GM12878 (cell line): ENCODE measurements around the gene SETBP1. TPM values are rescaled to one million over a fixed set of nuclear protein-coding genes. Genes with fewer than 3 reads are reported as not detected.

ENCODE experiments used
- ATAC-seq: fragments of 200-7000 bp; cut with Tn5 transposase; 3 replicates; pipeline ENCODE4 v1.9.1; 2020; ENCODE audit warnings: mild to moderate bottlenecking, moderate library complexity
- BruUV-seq: library from RNA; stranded (reverse); fragments of 400-500 nt; replicated peaks from 2 replicates; lab custom pipeline; 2021; lab: Mats Ljungman, UMichigan
- CTCF ChIA-PET: fragments of 300-600 bp; sonication (Branson Sonifier 250); formaldehyde crosslinking; extraction: SDS; loops from one replicate; lab custom pipeline; 2021; ENCODE audit warnings: inconsistent platforms; lab: Yijun Ruan, JAX
- POLR2A ChIA-PET: fragments of 350-600 bp; formaldehyde crosslinking; extraction: SDS; loops from one replicate; lab custom pipeline; 2021; ENCODE audit warnings: inconsistent platforms; lab: Charles Lee
- RAD21 ChIA-PET: fragments of 300-600 bp; sonication (Branson Sonifier 250); formaldehyde crosslinking; loops from one replicate; lab custom pipeline; 2023; ENCODE audit warnings: antibody characterized with exemption; ENCODE audit not compliant: unreplicated experiment; lab: Charles Lee
- SMC1A ChIA-PET: fragments of 300-600 bp; sonication (Branson Sonifier 250); formaldehyde crosslinking; loops from one replicate; lab custom pipeline; 2023; ENCODE audit not compliant: unreplicated experiment, uncharacterized antibody; lab: Charles Lee
- DNase-seq: peaks from one replicate; pipeline ENCODE4 v3.0.0-alpha.2; 2011; ENCODE audit warnings: low read depth, low spot score
- FAIRE-seq: peaks from 3 replicates; lab custom pipeline; 2011; peaks lifted over from hg19 to GRCh38; lab: Jason Lieb, UNC
- H2AFZ ChIP-seq: 2 replicates; pipeline ENCODE4 v1.6.0; 2011; ENCODE audit warnings: low read depth, low read length, control low read depth; ENCODE audit not compliant: control insufficient read depth
- H3K27ac ChIP-seq: 2 replicates; pipeline ENCODE4 v1.5.1; 2011; ENCODE audit warnings: control low read depth; ENCODE audit not compliant: control insufficient read depth, insufficient read depth
- H3K27me3 ChIP-seq, 2 experiments: replicated peaks in 1 of 2; 2 replicates each; pipeline versions ENCODE4 v1.6.0 to v1.6.1; 2011; ENCODE audit warnings: low read length in 1 of 2; ENCODE audit not compliant: control insufficient read depth in 2 of 2, insufficient read depth in 2 of 2
- H3K36me3 ChIP-seq, 2 experiments: 2 replicates each; pipeline ENCODE4 v1.5.1; 2011; ENCODE audit warnings: low read length in 1 of 2; ENCODE audit not compliant: control insufficient read depth in 2 of 2, insufficient read depth in 2 of 2
- H3K4me1 ChIP-seq: 2 replicates; pipeline ENCODE4 v1.6.1; 2011; ENCODE audit warnings: mild to moderate bottlenecking, low read length, moderate library complexity, mixed read lengths; ENCODE audit not compliant: control insufficient read depth, insufficient read depth
- H3K4me2 ChIP-seq: 2 replicates; pipeline ENCODE4 v1.6.0; 2011; ENCODE audit warnings: control low read depth; ENCODE audit not compliant: control insufficient read depth, insufficient read depth
- H3K4me3 ChIP-seq: fragments of 200-600 bp; sonication (generic); 2 replicates; pipeline ENCODE4 v1.5.1; 2016
- H3K79me2 ChIP-seq: 2 replicates; pipeline ENCODE4 v1.6.0; 2011; ENCODE audit warnings: low read length; ENCODE audit not compliant: control insufficient read depth, insufficient read depth
- H3K9ac ChIP-seq: 2 replicates; pipeline ENCODE4 v1.8.0; 2011; ENCODE audit warnings: low read length, control low read depth, mixed read lengths; ENCODE audit not compliant: control insufficient read depth, insufficient read depth
- H3K9me3 ChIP-seq: replicated peaks from 3 replicates; pipeline ENCODE4 v1.5.1; 2011; ENCODE audit warnings: mild to moderate bottlenecking, low read length; ENCODE audit not compliant: control insufficient read depth, insufficient read depth
- H4K20me1 ChIP-seq: 2 replicates; pipeline ENCODE4 v1.6.0; 2011; ENCODE audit not compliant: control insufficient read depth, insufficient read depth
- ESRRA ChIP-seq: IDR thresholded peaks from 2 replicates; pipeline ENCODE4 v1.6.1; 2012; ENCODE audit warnings: mild to moderate bottlenecking, low read length, improper control_type of control experiment
- IKZF2 ChIP-seq, 2 experiments: fragments of 450-650 bp; IDR thresholded peaks; 2 replicates each; pipeline ENCODE4 v1.6.1; 2017; ENCODE audit warnings: mild to moderate bottlenecking in 2 of 2, moderate library complexity in 2 of 2
- PAX8 ChIP-seq: fragments of 450-650 bp; IDR thresholded peaks from 2 replicates; pipeline ENCODE4 v1.6.1; 2017; ENCODE audit warnings: mild to moderate bottlenecking, moderate library complexity
- RCOR1 ChIP-seq: conservative IDR thresholded peaks from 2 replicates; pipeline ENCODE4 v1.6.1; 2012; ENCODE audit warnings: low read depth, low read length, improper control_type of control experiment
- SIX5 ChIP-seq: IDR thresholded peaks from 2 replicates; pipeline ENCODE4 v1.6.1; 2011; ENCODE audit warnings: mild to moderate bottlenecking, low read depth, low read length, moderate library complexity; ENCODE audit not compliant: severe bottlenecking
- SREBF1 ChIP-seq: IDR thresholded peaks from 2 replicates; pipeline ENCODE4 v1.6.1; 2012; ENCODE audit warnings: mild to moderate bottlenecking, low read length
- ZZZ3 ChIP-seq: IDR thresholded peaks from 2 replicates; pipeline ENCODE4 v1.6.1; 2011; ENCODE audit warnings: low read depth; ENCODE audit not compliant: control insufficient read depth, insufficient read length
- WGBS: methylation state at CpG from one replicate; pipeline ENCODE4 v1.1.6; 2016; ENCODE audit warnings: low lambda C conversion rate; ENCODE audit not compliant: insufficient replicate concordance, insufficient coverage; ENCODE audit errors: missing lambda C conversion rate; 5-methylcytosine and 5-hydroxymethylcytosine counted together
- in situ Hi-C: fragments of 300-500 bp; cut with MboI; formaldehyde crosslinking; loops from 9 replicates; pipeline ENCODE4 v1.14.3; 2018; ENCODE audit warnings: mixed read lengths
- intact Hi-C: fragments of 100-400 bp; cut with micrococcal nuclease; formaldehyde crosslinking; loops from one replicate; pipeline ENCODE4 v1.14.2; 2022; ENCODE audit not compliant: unreplicated experiment
- polyA plus RNA-seq, 11 experiments: library from polyadenylated mRNA; depleted of rRNA in 4 of 11; unstranded in 6 of 11; stranded (reverse) in 5 of 11; fragments of >200 nt; fragmentation: Nextera tagmentation in 4 of 11; fragmentation: Illumina TruSeq in 1 of 11; extraction: Ambion mirVana in 4 of 11; extraction: Trizol in 1 of 11; gene quantifications; 1 replicate in 1 of 11; 2 replicates in 10 of 11; pipeline versions ENCODE4 v1.2.1 to v1.2.3, GENCODE V29; 2011 to 2016; ENCODE audit warnings: inconsistent platforms in 2 of 11, missing spikeins in 2 of 11, low read depth in 1 of 11
- total RNA-seq, 4 experiments: library from RNA; depleted of rRNA in 3 of 4; stranded (reverse); fragments of >200 nt in 3 of 4; fragmentation: Illumina TruSeq in 1 of 4; extraction: Trizol in 1 of 4; gene quantifications; 2 replicates each; pipeline versions ENCODE4 v1.2.1 to v1.2.3, GENCODE V29; 2013 to 2021
- TF ChIP-seq, protein P1 (sequence below): fragments of 450-650 bp; IDR thresholded peaks from 2 replicates; pipeline ENCODE4 v1.6.1; 2017; ENCODE audit warnings: mild to moderate bottlenecking, moderate library complexity
- TF ChIP-seq, protein P2 (sequence below): fragments of 450-650 bp; formaldehyde crosslinking; IDR thresholded peaks from 2 replicates; pipeline ENCODE4 v1.5.0; 2022; ENCODE audit warnings: mild to moderate bottlenecking, missing genetic modification characterization
- TF ChIP-seq, protein P3 (sequence below): fragments of 450-650 bp; IDR thresholded peaks from 2 replicates; pipeline ENCODE4 v1.6.1; 2017; ENCODE audit warnings: mild to moderate bottlenecking
- TF ChIP-seq, protein P4 (sequence below): IDR thresholded peaks from 2 replicates; pipeline ENCODE4 v1.6.1; 2011; ENCODE audit warnings: borderline replicate concordance, low read depth, mild to moderate bottlenecking, moderate library complexity, low read length; ENCODE audit not compliant: insufficient read depth, poor library complexity, severe bottlenecking

Gene SETBP1
- total and polyA plus RNA-seq, 10 of the 15 experiments (the other 5 are each of a cell fraction or from before 2014, with no cell fraction given), result 0.99 to 29.7 (median 8.3) TPM

DNA sequence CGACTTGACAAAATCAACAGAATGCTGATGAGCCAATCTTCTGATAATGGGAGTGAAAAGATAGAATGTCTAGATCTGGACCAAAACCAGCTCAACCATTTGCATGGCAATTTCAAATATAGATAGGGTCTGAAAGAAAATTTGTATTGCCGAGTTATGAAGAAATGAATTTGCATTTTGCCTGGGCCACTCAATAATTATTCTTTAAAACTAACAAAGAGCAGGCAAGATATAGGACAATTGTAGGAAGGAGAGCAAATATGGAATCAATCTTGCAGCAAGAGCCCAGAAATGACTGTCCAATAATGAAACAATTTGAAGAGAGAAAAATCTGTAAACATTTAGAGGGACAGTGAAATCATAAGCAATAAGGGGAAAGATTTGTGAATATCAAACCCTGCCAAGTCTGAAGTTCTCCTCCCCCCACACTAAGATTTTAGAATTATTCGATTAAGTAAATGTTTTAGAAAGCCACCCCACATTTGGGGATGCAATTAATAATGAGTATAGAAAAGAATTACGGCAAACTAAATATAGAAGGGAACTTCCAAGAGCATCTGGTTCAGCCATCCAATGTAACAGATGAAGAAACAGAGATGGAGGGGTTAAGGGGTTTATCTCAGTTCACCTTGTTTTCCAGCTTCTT lies 377.4 kb downstream of the SETBP1 start:
- BruUV-seq, result no TSS peak
- Histone ChIP-seq H3K36me3 (no peaks in the 10 kb centered on the region), H3K4me3 (no peak overlapping the region), H3K9me3 (no peaks in the 10 kb centered on the region; the same call in 2 of the 3 replicates), H3K79me2 (no peaks in the 10 kb centered on the region), H4K20me1 (no peaks in the 10 kb centered on the region), H3K27ac (no peak overlapping the region), H2AFZ (no peak overlapping the region), H3K9ac (no peak overlapping the region), H3K27me3 (no peaks in the 10 kb centered on the region), H3K4me2 (no peak overlapping the region), H3K4me1 (no peaks in the 10 kb centered on the region)
- in situ Hi-C loops, result no loop called here
- intact Hi-C loops, result no loop called here
- ChIA-PET POLR2A (no interaction called here), SMC1A (interaction anchor here (1.4 kb wide), 1 partner anchor 8 kb away, joined by 6 read pairs; no protein-coding TSS in a partner anchor), RAD21 (no interaction called here), CTCF (interaction anchor here (0.6 kb wide), 1 partner anchor 540 kb away, joined by 3 read pairs; no protein-coding TSS in a partner anchor)
- WGBS, result 58% methylated on average over 4 of the region's 4 CpGs
- no peak for ATAC-seq
- FAIRE-seq, result no peak
- TF ChIP-seq ESRRA (no peak), ZZZ3 (no peak), IKZF2 (IDR thresholded peaks at IDR 0.05) (no peak), RCOR1 (no peak), PAX8 (no peak), SREBF1 (no peak), SIX5 (no peak)
- TF ChIP-seq, protein P1, sequence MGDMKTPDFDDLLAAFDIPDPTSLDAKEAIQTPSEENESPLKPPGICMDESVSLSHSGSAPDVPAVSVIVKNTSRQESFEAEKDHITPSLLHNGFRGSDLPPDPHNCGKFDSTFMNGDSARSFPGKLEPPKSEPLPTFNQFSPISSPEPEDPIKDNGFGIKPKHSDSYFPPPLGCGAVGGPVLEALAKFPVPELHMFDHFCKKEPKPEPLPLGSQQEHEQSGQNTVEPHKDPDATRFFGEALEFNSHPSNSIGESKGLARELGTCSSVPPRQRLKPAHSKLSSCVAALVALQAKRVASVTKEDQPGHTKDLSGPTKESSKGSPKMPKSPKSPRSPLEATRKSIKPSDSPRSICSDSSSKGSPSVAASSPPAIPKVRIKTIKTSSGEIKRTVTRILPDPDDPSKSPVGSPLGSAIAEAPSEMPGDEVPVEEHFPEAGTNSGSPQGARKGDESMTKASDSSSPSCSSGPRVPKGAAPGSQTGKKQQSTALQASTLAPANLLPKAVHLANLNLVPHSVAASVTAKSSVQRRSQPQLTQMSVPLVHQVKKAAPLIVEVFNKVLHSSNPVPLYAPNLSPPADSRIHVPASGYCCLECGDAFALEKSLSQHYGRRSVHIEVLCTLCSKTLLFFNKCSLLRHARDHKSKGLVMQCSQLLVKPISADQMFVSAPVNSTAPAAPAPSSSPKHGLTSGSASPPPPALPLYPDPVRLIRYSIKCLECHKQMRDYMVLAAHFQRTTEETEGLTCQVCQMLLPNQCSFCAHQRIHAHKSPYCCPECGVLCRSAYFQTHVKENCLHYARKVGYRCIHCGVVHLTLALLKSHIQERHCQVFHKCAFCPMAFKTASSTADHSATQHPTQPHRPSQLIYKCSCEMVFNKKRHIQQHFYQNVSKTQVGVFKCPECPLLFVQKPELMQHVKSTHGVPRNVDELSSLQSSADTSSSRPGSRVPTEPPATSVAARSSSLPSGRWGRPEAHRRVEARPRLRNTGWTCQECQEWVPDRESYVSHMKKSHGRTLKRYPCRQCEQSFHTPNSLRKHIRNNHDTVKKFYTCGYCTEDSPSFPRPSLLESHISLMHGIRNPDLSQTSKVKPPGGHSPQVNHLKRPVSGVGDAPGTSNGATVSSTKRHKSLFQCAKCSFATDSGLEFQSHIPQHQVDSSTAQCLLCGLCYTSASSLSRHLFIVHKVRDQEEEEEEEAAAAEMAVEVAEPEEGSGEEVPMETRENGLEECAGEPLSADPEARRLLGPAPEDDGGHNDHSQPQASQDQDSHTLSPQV, result no peak
- TF ChIP-seq, protein P2, sequence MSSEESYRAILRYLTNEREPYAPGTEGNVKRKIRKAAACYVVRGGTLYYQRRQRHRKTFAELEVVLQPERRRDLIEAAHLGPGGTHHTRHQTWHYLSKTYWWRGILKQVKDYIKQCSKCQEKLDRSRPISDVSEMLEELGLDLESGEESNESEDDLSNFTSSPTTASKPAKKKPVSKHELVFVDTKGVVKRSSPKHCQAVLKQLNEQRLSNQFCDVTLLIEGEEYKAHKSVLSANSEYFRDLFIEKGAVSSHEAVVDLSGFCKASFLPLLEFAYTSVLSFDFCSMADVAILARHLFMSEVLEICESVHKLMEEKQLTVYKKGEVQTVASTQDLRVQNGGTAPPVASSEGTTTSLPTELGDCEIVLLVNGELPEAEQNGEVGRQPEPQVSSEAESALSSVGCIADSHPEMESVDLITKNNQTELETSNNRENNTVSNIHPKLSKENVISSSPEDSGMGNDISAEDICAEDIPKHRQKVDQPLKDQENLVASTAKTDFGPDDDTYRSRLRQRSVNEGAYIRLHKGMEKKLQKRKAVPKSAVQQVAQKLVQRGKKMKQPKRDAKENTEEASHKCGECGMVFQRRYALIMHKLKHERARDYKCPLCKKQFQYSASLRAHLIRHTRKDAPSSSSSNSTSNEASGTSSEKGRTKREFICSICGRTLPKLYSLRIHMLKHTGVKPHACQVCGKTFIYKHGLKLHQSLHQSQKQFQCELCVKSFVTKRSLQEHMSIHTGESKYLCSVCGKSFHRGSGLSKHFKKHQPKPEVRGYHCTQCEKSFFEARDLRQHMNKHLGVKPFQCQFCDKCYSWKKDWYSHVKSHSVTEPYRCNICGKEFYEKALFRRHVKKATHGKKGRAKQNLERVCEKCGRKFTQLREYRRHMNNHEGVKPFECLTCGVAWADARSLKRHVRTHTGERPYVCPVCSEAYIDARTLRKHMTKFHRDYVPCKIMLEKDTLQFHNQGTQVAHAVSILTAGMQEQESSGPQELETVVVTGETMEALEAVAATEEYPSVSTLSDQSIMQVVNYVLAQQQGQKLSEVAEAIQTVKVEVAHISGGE (CRISPR knock-in tag), result no peak
- TF ChIP-seq, protein P3, sequence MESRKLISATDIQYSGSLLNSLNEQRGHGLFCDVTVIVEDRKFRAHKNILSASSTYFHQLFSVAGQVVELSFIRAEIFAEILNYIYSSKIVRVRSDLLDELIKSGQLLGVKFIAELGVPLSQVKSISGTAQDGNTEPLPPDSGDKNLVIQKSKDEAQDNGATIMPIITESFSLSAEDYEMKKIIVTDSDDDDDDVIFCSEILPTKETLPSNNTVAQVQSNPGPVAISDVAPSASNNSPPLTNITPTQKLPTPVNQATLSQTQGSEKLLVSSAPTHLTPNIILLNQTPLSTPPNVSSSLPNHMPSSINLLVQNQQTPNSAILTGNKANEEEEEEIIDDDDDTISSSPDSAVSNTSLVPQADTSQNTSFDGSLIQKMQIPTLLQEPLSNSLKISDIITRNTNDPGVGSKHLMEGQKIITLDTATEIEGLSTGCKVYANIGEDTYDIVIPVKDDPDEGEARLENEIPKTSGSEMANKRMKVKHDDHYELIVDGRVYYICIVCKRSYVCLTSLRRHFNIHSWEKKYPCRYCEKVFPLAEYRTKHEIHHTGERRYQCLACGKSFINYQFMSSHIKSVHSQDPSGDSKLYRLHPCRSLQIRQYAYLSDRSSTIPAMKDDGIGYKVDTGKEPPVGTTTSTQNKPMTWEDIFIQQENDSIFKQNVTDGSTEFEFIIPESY, result no peak
- TF ChIP-seq, protein P4, sequence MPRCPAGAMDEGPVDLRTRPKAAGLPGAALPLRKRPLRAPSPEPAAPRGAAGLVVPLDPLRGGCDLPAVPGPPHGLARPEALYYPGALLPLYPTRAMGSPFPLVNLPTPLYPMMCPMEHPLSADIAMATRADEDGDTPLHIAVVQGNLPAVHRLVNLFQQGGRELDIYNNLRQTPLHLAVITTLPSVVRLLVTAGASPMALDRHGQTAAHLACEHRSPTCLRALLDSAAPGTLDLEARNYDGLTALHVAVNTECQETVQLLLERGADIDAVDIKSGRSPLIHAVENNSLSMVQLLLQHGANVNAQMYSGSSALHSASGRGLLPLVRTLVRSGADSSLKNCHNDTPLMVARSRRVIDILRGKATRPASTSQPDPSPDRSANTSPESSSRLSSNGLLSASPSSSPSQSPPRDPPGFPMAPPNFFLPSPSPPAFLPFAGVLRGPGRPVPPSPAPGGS, result no peak
- DNase-seq, result no peak
